SU-DHL-6 (cell line): ENCODE results near the gene ERMAP.
"Not testable (repeated sequence)": the region's sequence is repeated elsewhere in the genome, so short reads cannot be mapped to it uniquely, and the experiment has no call there.

Experiments
- EZH2phosphoT487 ChIP-seq: fragments of 200-600 bp; sonication (generic), shearing (Covaris generic); conservative IDR thresholded peaks from 2 replicates; pipeline ENCODE4 v1.6.1; 2018; ENCODE audit warnings: mild to moderate bottlenecking, antibody characterized with exemption, low read length, moderate library complexity, mixed read lengths
- TF ChIP-seq, protein P1 (sequence below): fragments of 200-600 bp; sonication (generic); IDR thresholded peaks from one replicate; pipeline ENCODE4 v1.5.1; 2017; ENCODE audit warnings: antibody characterized with exemption, mild to moderate bottlenecking, low read length, moderate library complexity; ENCODE audit not compliant: insufficient read depth, poor library complexity, severe bottlenecking

DNA sequence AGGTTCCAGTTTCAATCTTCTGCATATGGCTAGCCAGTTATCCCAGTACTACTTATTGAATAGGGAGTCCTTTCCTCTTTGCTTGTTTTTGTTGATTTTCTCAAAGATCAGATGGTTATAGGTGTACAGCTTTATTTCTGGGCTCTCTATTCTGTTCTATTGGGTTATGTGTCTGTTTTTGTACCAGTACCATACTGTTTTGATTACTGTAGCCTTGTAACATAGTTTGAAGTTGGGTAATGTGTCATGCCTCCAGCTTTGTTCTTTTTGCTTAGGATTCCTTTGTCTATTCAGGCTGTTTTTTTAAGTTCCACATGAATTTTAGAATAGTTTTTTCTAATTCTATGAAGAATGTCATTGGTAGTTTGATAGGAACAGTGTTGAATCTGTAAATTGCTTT lies 56.2 kb downstream of the ERMAP start:
- TF ChIP-seq, protein P1, sequence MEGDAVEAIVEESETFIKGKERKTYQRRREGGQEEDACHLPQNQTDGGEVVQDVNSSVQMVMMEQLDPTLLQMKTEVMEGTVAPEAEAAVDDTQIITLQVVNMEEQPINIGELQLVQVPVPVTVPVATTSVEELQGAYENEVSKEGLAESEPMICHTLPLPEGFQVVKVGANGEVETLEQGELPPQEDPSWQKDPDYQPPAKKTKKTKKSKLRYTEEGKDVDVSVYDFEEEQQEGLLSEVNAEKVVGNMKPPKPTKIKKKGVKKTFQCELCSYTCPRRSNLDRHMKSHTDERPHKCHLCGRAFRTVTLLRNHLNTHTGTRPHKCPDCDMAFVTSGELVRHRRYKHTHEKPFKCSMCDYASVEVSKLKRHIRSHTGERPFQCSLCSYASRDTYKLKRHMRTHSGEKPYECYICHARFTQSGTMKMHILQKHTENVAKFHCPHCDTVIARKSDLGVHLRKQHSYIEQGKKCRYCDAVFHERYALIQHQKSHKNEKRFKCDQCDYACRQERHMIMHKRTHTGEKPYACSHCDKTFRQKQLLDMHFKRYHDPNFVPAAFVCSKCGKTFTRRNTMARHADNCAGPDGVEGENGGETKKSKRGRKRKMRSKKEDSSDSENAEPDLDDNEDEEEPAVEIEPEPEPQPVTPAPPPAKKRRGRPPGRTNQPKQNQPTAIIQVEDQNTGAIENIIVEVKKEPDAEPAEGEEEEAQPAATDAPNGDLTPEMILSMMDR, result not testable (repeated sequence)
- TF ChIP-seq EZH2phosphoT487, result not testable (repeated sequence)
